ENCODE measurements around the gene RNF183. TPM values are rescaled to one million over a fixed set of nuclear protein-coding genes. Genes with fewer than 3 reads are reported as not detected.
"Not testable (repeated sequence)": the region's sequence is repeated elsewhere in the genome, so short reads cannot be mapped to it uniquely, and the experiment has no call there.

The RNF183 gene
- total and polyA plus RNA-seq, 5 experiments from 2014 or later, result 0.23 TPM; not detected in 4

DNA sequence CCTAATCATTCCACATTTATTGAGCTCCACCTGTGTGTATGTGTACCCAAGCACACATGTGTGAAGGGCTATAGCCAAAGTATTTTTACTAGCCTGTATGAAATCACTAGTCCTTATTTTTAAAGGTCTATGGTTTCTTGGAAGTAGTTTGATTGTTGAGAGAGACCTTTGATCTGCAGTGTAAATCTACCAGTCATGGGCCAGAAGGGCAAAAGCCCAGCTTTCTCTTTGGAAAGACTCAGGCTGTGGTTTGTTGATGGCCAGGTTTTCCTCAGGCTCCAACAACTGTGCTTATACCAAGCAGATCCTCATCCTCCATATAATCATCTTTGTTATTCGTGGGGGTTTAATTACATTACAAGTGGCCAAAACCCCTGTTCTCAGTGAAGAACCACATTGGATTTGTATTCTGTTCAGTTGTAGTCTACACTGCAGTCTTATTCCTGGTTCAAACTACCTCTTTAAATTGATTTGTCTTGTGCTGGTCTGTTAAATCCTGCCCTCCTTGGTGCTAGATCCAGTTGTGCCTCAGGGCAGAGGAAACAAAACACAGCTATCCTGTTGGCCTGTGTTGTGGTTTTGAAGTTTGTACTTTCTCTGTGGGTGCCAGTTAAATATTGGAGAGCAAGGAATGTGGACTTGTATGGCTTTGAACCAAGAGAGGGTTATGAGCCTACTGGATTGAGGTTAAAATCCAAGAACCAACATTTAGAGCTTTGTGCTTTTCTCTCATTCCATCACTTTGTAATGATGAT lies 41.1 kb downstream of the RNF183 start:
- ATAC-seq (no peak), DNase-seq (no peak)
- no peak overlapping the region for H3K4me3 Mint-ChIP-seq
- H3K9me3 Mint-ChIP-seq, result no peaks in the 10 kb centered on the region
- POLR2A ChIA-PET, result interaction anchor here (0.6 kb wide), 1 partner anchor 1899 kb away, joined by 3 read pairs; no protein-coding TSS in a partner anchor
- no peaks in the 10 kb centered on the region for H3K27me3 Mint-ChIP-seq
- peak overlapping the region in 1 of 10 donors; percentile 65 for H3K27ac Mint-ChIP-seq
- H3K4me1 Mint-ChIP-seq, result no peaks in the 10 kb centered on the region
- H3K36me3 Mint-ChIP-seq, result peaks cover 13 to 48% (median 16%) of the 10 kb centered on the region in 3 donors

GRCh38 chr9:113258282-113258681 lies 44.9 kb downstream of the RNF183 start:
- DNase-seq (no peak), ATAC-seq (no peak)
- no peak overlapping the region for H3K4me3 Mint-ChIP-seq
- POLR2A ChIA-PET, result no interaction called here
- H3K27ac Mint-ChIP-seq, result no peak overlapping the region
- peaks cover 13 to 44% (median 20%) of the 10 kb centered on the region in 3 donors for H3K36me3 Mint-ChIP-seq
- no peaks in the 10 kb centered on the region for H3K4me1 Mint-ChIP-seq
- H3K9me3 Mint-ChIP-seq, result no peaks in the 10 kb centered on the region
- no peaks in the 10 kb centered on the region for H3K27me3 Mint-ChIP-seq

DNA sequence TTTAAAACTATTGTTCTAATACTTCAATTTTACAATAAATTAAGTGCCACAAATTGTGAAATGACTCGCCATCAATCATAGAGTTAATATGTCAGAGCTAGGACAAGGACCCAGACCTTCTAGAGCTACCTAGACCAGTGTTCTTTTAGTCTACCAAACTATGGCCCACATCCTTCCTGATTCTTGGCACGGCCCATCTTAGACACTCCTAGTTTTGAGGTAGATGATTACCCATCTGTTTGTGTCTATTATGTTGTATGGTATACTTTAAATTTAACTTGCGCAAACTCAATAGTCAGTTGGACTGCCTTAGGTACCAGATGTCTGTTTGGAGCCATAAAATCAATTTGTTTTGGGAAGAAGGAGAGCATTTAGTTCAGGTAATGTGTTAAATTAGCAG lies 45.3 kb downstream of the RNF183 start:
- POLR2A ChIA-PET, result no interaction called here
- H3K4me1 Mint-ChIP-seq, result no peaks in the 10 kb centered on the region
- peaks cover 13 to 44% (median 20%) of the 10 kb centered on the region in 3 donors for H3K36me3 Mint-ChIP-seq
- H3K4me3 Mint-ChIP-seq, result no peak overlapping the region
- DNase-seq (no peak), ATAC-seq (no peak)
- H3K9me3 Mint-ChIP-seq, result no peaks in the 10 kb centered on the region
- H3K27me3 Mint-ChIP-seq, result no peaks in the 10 kb centered on the region
- no peak overlapping the region for H3K27ac Mint-ChIP-seq

DNA sequence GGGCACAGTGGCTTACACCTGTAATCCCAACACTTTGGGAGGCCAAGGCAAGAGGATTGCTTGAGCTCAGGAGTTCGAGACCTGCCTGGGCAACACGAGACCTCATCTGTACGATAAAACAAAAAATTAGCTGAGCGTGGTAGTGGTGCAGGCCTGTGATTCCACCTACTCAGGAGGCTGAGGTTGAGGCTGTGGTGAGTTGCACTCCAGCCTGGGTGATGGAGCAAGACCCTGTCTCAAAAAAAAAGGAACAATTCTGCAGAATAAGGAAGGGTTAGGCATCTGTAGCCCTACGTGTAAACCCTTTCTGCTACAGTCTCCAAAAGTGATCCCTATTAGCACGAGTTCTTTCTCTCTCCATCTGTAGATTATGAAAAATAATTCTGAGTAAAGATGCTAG lies 47.7 kb downstream of the RNF183 start:
- DNase-seq, result no peak
- H3K9me3 Mint-ChIP-seq, result peaks cover 0 to 11% (median 0%) of the 10 kb centered on the region in 9 donors
- H3K4me1 Mint-ChIP-seq, result no peaks in the 10 kb centered on the region
- peak overlapping the region in 1 of 10 donors; percentile 41 for H3K27ac Mint-ChIP-seq
- H3K27me3 Mint-ChIP-seq, result no peaks in the 10 kb centered on the region
- no peak overlapping the region for H3K4me3 Mint-ChIP-seq
- peaks cover 17 to 36% (median 22%) of the 10 kb centered on the region in 3 donors for H3K36me3 Mint-ChIP-seq
- POLR2A ChIA-PET, result no interaction called here
- no peak for ATAC-seq

- Mint-ChIP-seq H3K27me3 (no peaks in the 10 kb centered on the region), H3K4me1 (no peaks in the 10 kb centered on the region), H3K27ac (peak overlapping the region in 1 of 10 donors; percentile 41), H3K36me3 (peaks cover 14 to 31% (median 19%) of the 10 kb centered on the region in 3 donors), H3K4me3 (no peak overlapping the region), H3K9me3 (peaks cover 0 to 12% (median 0%) of the 10 kb centered on the region in 9 donors)
- POLR2A ChIA-PET, result no interaction called here
- DNase-seq, result no peak
- no peak for ATAC-seq
Observed at GRCh38 chr9:113254991-113255390, 48.2 kb downstream of the RNF183 start.

DNA sequence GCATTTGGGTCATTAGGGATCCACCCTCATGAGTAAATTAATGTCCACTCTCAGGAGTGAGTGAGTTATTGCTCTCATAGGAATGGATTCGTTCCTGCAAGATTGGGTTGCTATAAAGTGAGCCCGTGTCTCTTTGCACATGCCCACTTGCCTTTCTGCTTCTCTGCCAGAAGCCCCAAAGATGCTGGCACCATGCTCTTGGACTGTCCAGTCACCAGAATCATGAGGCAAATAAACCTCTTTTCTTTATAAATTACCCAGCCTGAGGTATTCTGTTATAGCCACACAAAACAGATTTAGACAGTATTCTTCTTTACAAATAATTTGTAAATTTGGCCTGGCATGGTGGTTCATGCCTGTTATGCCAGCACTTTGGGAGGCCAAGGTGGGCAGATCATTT lies 52.4 kb downstream of the RNF183 start:
- H3K4me3 Mint-ChIP-seq, result no peak overlapping the region
- no peaks in the 10 kb centered on the region for H3K4me1 Mint-ChIP-seq
- no peak overlapping the region for H3K27ac Mint-ChIP-seq
- H3K9me3 Mint-ChIP-seq, result peaks cover 0 to 23% (median 0%) of the 10 kb centered on the region in 9 donors
- no peak for DNase-seq
- POLR2A ChIA-PET, result no interaction called here
- H3K36me3 Mint-ChIP-seq, result peaks cover 0 to 9% (median 9%) of the 10 kb centered on the region in 3 donors
- H3K27me3 Mint-ChIP-seq, result no peaks in the 10 kb centered on the region
- no peak for ATAC-seq

GRCh38 chr9:113249661-113250060 lies 53.5 kb downstream of the RNF183 start:
- H3K9me3 Mint-ChIP-seq, result peaks cover 0 to 23% (median 0%) of the 10 kb centered on the region in 9 donors
- not testable (repeated sequence) for H3K27me3 Mint-ChIP-seq, H3K4me1 Mint-ChIP-seq, ATAC-seq, H3K27ac Mint-ChIP-seq, DNase-seq, H3K36me3 Mint-ChIP-seq, H3K4me3 Mint-ChIP-seq
- POLR2A ChIA-PET, result interaction anchor here (0.5 kb wide), 1 partner anchor 17 kb away, joined by 3 read pairs; no protein-coding TSS in a partner anchor

- Mint-ChIP-seq H3K36me3 (peaks cover 0 to 9% (median 8%) of the 10 kb centered on the region in 3 donors), H3K27me3 (no peaks in the 10 kb centered on the region), H3K9me3 (peaks cover 0 to 23% (median 0%) of the 10 kb centered on the region in 9 donors), H3K4me1 (peaks cover 0 to 3% (median 0%) of the 10 kb centered on the region in 4 donors), H3K27ac (no peak overlapping the region), H3K4me3 (no peak overlapping the region)
- no peak for ATAC-seq
- no peak for DNase-seq
- POLR2A ChIA-PET, result no interaction called here
Observed at GRCh38 chr9:113247640-113248039, 55.5 kb downstream of the RNF183 start.

Other genes starting within 250 kb of the RNF183 start
- gene ZFP37, start 246.7 kb downstream of the RNF183 start, total RNA-seq, result 1 to 10 TPM; 2.6 to 4.1 TPM
- 1 to 10 TPM in 2 of 3 donors, under 1 TPM in 1; 0.88 to 2.1 (median 1.4) TPM for gene ZFP37, start 246.7 kb downstream of the RNF183 start, polyA plus RNA-seq
- gene SLC31A2, start 152.4 kb downstream of the RNF183 start, total RNA-seq, result 1 to 10 TPM; 3.9 to 4.8 TPM
- 1 to 10 TPM; 2.1 to 3.5 (median 3.0) TPM for gene SLC31A2, start 152.4 kb downstream of the RNF183 start, polyA plus RNA-seq
- 10 to 100 TPM; 31.3 to 33.5 TPM for gene FKBP15, start 82.1 kb downstream of the RNF183 start, total RNA-seq
- gene FKBP15, start 82.1 kb downstream of the RNF183 start, polyA plus RNA-seq, result 10 to 100 TPM in 1 of 3 donors, 1 to 10 TPM in 2; 7.2 to 14.4 (median 8.8) TPM
- gene SLC31A1, start 81.8 kb downstream of the RNF183 start, total RNA-seq, result 1 to 10 TPM; 3.7 to 4.4 TPM
- 1 to 10 TPM; 2.0 to 4.7 (median 2.2) TPM for gene SLC31A1, start 81.8 kb downstream of the RNF183 start, polyA plus RNA-seq
- gene CDC26, start 27.8 kb downstream of the RNF183 start, total RNA-seq, result 10 to 100 TPM; 33.0 to 37.4 TPM
- gene CDC26, start 27.8 kb downstream of the RNF183 start, polyA plus RNA-seq, result 100 to 1,000 TPM; 148 to 193 (median 173) TPM
- gene PRPF4, start 27.7 kb downstream of the RNF183 start, total RNA-seq, result 10 to 100 TPM; 16.6 to 17.2 TPM
- gene PRPF4, start 27.7 kb downstream of the RNF183 start, polyA plus RNA-seq, result 10 to 100 TPM; 21.7 to 24.0 (median 23.0) TPM
- gene WDR31, start 36.9 kb upstream of the RNF183 start, total RNA-seq, result 1 to 10 TPM in 1 of 2 experiments, under 1 TPM in 1; 0.96 to 1.2 TPM
- gene WDR31, start 36.9 kb upstream of the RNF183 start, polyA plus RNA-seq, result under 1 TPM; 0.21 to 0.62 (median 0.43) TPM
- gene BSPRY, start 46.2 kb upstream of the RNF183 start, total RNA-seq, result under 1 TPM in 1 of 2 experiments, not detected in 1; 0.36 TPM
- gene BSPRY, start 46.2 kb upstream of the RNF183 start, polyA plus RNA-seq, result 1 to 10 TPM in 2 of 3 donors, under 1 TPM in 1; 0.52 to 1.3 (median 1.2) TPM
- gene HDHD3, start 73.6 kb upstream of the RNF183 start, total RNA-seq, result 10 to 100 TPM; 26.2 to 26.5 TPM
- 10 to 100 TPM; 24.1 to 45.2 (median 35.1) TPM for gene HDHD3, start 73.6 kb upstream of the RNF183 start, polyA plus RNA-seq
- 10 to 100 TPM; 45.7 to 47.1 TPM for gene ALAD, start 97.9 kb upstream of the RNF183 start, total RNA-seq
- 10 to 100 TPM; 19.2 to 29.4 (median 21.2) TPM for gene ALAD, start 97.9 kb upstream of the RNF183 start, polyA plus RNA-seq
- gene POLE3, start 107.3 kb upstream of the RNF183 start, total RNA-seq, result 10 to 100 TPM; 59.5 to 64.2 TPM
- 100 to 1,000 TPM; 116 to 138 (median 125) TPM for gene POLE3, start 107.3 kb upstream of the RNF183 start, polyA plus RNA-seq
- 1 to 10 TPM; 1.1 to 1.2 TPM for gene C9orf43, start 107.4 kb upstream of the RNF183 start, total RNA-seq
- gene C9orf43, start 107.4 kb upstream of the RNF183 start, polyA plus RNA-seq, result under 1 TPM in 2 of 3 donors, not detected in 1; 0.55 to 0.81 TPM
- 10 to 100 TPM; 27.8 to 29.5 TPM for gene RGS3, start 160.4 kb upstream of the RNF183 start, total RNA-seq
- gene RGS3, start 160.4 kb upstream of the RNF183 start, polyA plus RNA-seq, result 10 to 100 TPM; 17.9 to 33.4 (median 26.1) TPM